IMR-90 (cell line): ENCODE results near the gene HES1. TPM values are rescaled to one million over a fixed set of nuclear protein-coding genes. Genes with fewer than 3 reads are reported as not detected.

Experiments
- ATAC-seq: fragments of 200-7000 bp; cut with Tn5 transposase; 2 replicates; pipeline ENCODE4 v1.9.1; 2020; ENCODE audit warnings: low read depth, mild to moderate bottlenecking, moderate library complexity
- BruUV-seq: library from RNA; stranded (reverse); fragments of 400-500 nt; replicated peaks from 2 replicates; lab custom pipeline; 2021; lab: Mats Ljungman, UMichigan
- CTCF ChIA-PET: fragments of 300-600 bp; formaldehyde crosslinking; extraction: SDS; loops from one replicate; lab custom pipeline; 2021; ENCODE audit warnings: antibody characterized with exemption; lab: Yijun Ruan, JAX
- POLR2A ChIA-PET: fragments of 300-600 bp; sonication (Branson Sonifier 250); formaldehyde crosslinking; loops from one replicate; lab custom pipeline; 2022; ENCODE audit warnings: antibody characterized with exemption; ENCODE audit not compliant: unreplicated experiment; lab: Charles Lee
- DNase-seq: peaks from one replicate; pipeline ENCODE4 v3.0.0; 2013
- H2AFZ ChIP-seq: replicated peaks from 2 replicates; pipeline ENCODE3; 2013; ENCODE audit warnings: low read length, mild to moderate bottlenecking; ENCODE audit not compliant: poor library complexity
- H2AK5ac ChIP-seq: 2 replicates; pipeline ENCODE4 v1.6.1; 2013; ENCODE audit warnings: low read depth, low read length, inconsistent platforms
- H2AK9ac ChIP-seq: replicated peaks from 2 replicates; pipeline ENCODE3; 2013; ENCODE audit warnings: mild to moderate bottlenecking, low read depth, low read length, moderate library complexity; ENCODE audit not compliant: poor library complexity
- H2BK120ac ChIP-seq: 2 replicates; pipeline ENCODE4 v1.6.1; 2013; ENCODE audit warnings: low read depth, low read length, inconsistent platforms
- H2BK15ac ChIP-seq: 3 replicates; pipeline ENCODE4 v1.6.1; 2013; ENCODE audit warnings: low read depth, low read length, inconsistent platforms
- H2BK20ac ChIP-seq: 2 replicates; pipeline ENCODE4 v1.6.1; 2013; ENCODE audit warnings: low read depth, mild to moderate bottlenecking, inconsistent platforms, low read length, moderate library complexity
- H2BK5ac ChIP-seq: 2 replicates; pipeline ENCODE4 v1.6.1; 2013; ENCODE audit warnings: mild to moderate bottlenecking, low read depth, low read length, inconsistent platforms; ENCODE audit not compliant: poor library complexity, severe bottlenecking
- H3K14ac ChIP-seq: replicated peaks from 2 replicates; pipeline ENCODE4 v1.6.1; 2013; ENCODE audit warnings: low read depth, low read length, inconsistent platforms
- H3K18ac ChIP-seq: 2 replicates; pipeline ENCODE4 v1.6.1; 2013; ENCODE audit warnings: low read depth, low read length, control low read depth
- H3K23ac ChIP-seq: 2 replicates; pipeline ENCODE4 v1.6.1; 2013; ENCODE audit warnings: low read depth, low read length, inconsistent platforms
- H3K27ac ChIP-seq: 2 replicates; pipeline ENCODE4 v1.5.1; 2013; ENCODE audit warnings: mild to moderate bottlenecking, control low read depth, low read length; ENCODE audit not compliant: insufficient read depth
- H3K27me3 ChIP-seq: 2 replicates; pipeline ENCODE4 v1.6.1; 2013; ENCODE audit warnings: low read length; ENCODE audit not compliant: control insufficient read depth, insufficient read depth
- H3K36me3 ChIP-seq: 2 replicates; pipeline ENCODE4 v1.6.1; 2013; ENCODE audit warnings: low read length, mixed read lengths; ENCODE audit not compliant: control insufficient read depth, insufficient read depth
- H3K4ac ChIP-seq: 2 replicates; pipeline ENCODE4 v1.6.1; 2013; ENCODE audit warnings: low read depth, low read length, inconsistent platforms
- H3K4me1 ChIP-seq: 2 replicates; pipeline ENCODE4 v1.6.1; 2013; ENCODE audit warnings: low read length, mixed read lengths; ENCODE audit not compliant: control insufficient read depth, insufficient read depth
- H3K4me2 ChIP-seq: 2 replicates; pipeline ENCODE4 v1.6.1; 2013; ENCODE audit warnings: low read depth, mild to moderate bottlenecking, control low read depth, low read length, moderate library complexity
- H3K4me3 ChIP-seq: 2 replicates; pipeline ENCODE4 v1.5.1; 2013; ENCODE audit warnings: low read depth, mild to moderate bottlenecking, control low read depth, low read length, moderate library complexity; ENCODE audit not compliant: insufficient read depth
- H3K56ac ChIP-seq: 2 replicates; pipeline ENCODE4 v1.6.1; 2013; ENCODE audit warnings: low read length, inconsistent platforms; ENCODE audit not compliant: insufficient read depth; ENCODE audit errors: extremely low read depth
- H3K79me1 ChIP-seq, 2 experiments: 2 replicates each; pipeline ENCODE4 v1.6.1; 2013; ENCODE audit warnings: low read length in 2 of 2, inconsistent platforms in 1 of 2, low read depth in 1 of 2
- H3K9ac ChIP-seq: 2 replicates; pipeline ENCODE4 v1.6.1; 2013; ENCODE audit warnings: low read depth, low read length, control low read depth
- H3K9me1 ChIP-seq: 2 replicates; pipeline ENCODE4 v1.6.1; 2013; ENCODE audit warnings: low read length, inconsistent platforms; ENCODE audit not compliant: insufficient read depth
- H3K9me3 ChIP-seq: 2 replicates; pipeline ENCODE4 v1.6.1; 2013; ENCODE audit warnings: low read length; ENCODE audit not compliant: control insufficient read depth, insufficient read depth
- H4K20me1 ChIP-seq: 2 replicates; pipeline ENCODE4 v1.6.1; 2013; ENCODE audit warnings: low read length, inconsistent platforms; ENCODE audit not compliant: insufficient read depth
- H4K5ac ChIP-seq: 2 replicates; pipeline ENCODE4 v1.6.1; 2013; ENCODE audit warnings: mild to moderate bottlenecking, low read depth, low read length, control low read depth
- H4K8ac ChIP-seq, 2 experiments: 2 replicates each; pipeline ENCODE4 v1.6.1; 2013; ENCODE audit warnings: low read depth in 2 of 2, low read length in 2 of 2, control low read depth in 1 of 2, inconsistent platforms in 1 of 2
- H4K91ac ChIP-seq: 2 replicates; pipeline ENCODE4 v1.6.1; 2013; ENCODE audit warnings: low read depth, low read length, inconsistent platforms; ENCODE audit not compliant: insufficient read depth
- CHD1 ChIP-seq: IDR thresholded peaks from 2 replicates; pipeline ENCODE4 v1.6.1; 2012; ENCODE audit warnings: low read depth, low read length, improper control_type of control experiment
- CTCF ChIP-seq: conservative IDR thresholded peaks from 2 replicates; pipeline ENCODE4 v1.5.1; 2012; ENCODE audit warnings: mild to moderate bottlenecking, low read depth, low read length, improper control_type of control experiment
- ELK1 ChIP-seq: fragments of 150-350 bp; IDR thresholded peaks from 2 replicates; pipeline ENCODE4 v1.6.1; 2016; ENCODE audit warnings: low read depth, mild to moderate bottlenecking, low read length, moderate library complexity, borderline replicate concordance
- MAFK ChIP-seq: IDR thresholded peaks from 2 replicates; pipeline ENCODE4 v1.6.1; 2012; ENCODE audit warnings: low read depth, low read length, improper control_type of control experiment
- MAZ ChIP-seq: IDR thresholded peaks from 2 replicates; pipeline ENCODE4 v1.6.1; 2012; ENCODE audit warnings: low read depth, mild to moderate bottlenecking, low read length, improper control_type of control experiment, moderate library complexity, borderline replicate concordance
- MXI1 ChIP-seq: IDR thresholded peaks from 2 replicates; pipeline ENCODE4 v1.6.1; 2012; ENCODE audit warnings: low read depth, mild to moderate bottlenecking, low read length, moderate library complexity, borderline replicate concordance
- POLR2A ChIP-seq: IDR thresholded peaks from 2 replicates; pipeline ENCODE4 v1.6.1; 2012; ENCODE audit warnings: mild to moderate bottlenecking, low read depth, low read length
- RCOR1 ChIP-seq: IDR thresholded peaks from 2 replicates; pipeline ENCODE4 v1.6.1; 2012; ENCODE audit warnings: mild to moderate bottlenecking, low read length, improper control_type of control experiment; ENCODE audit not compliant: insufficient replicate concordance
- SMC3 ChIP-seq: fragments of 150-350 bp; IDR thresholded peaks from 2 replicates; pipeline ENCODE4 v1.6.1; 2016; ENCODE audit warnings: low read depth, mild to moderate bottlenecking, antibody characterized with exemption, low read length, moderate library complexity
- WGBS, 2 experiments: methylation state at CpG; one replicate each; pipeline versions ENCODE4 v1.1.5 to v1.1.7; 2013; ENCODE audit warnings: missing lambda C conversion rate in 2 of 2; ENCODE audit not compliant: insufficient read length in 1 of 2; ENCODE audit errors: extremely low coverage in 2 of 2; 5-methylcytosine and 5-hydroxymethylcytosine counted together
- dilution Hi-C: fragments of 300-500 bp; cut with HindIII; formaldehyde crosslinking; loops from one replicate; pipeline ENCODE4 v1.14.3; 2018; ENCODE audit warnings: low sequenced_read_pairs; ENCODE audit not compliant: unreplicated experiment
- in situ Hi-C: fragments of 300-500 bp; cut with MboI; formaldehyde crosslinking; loops from 3 replicates; pipeline ENCODE4 v1.14.3; 2019; ENCODE audit warnings: low sequenced_read_pairs, inconsistent platforms, mixed read lengths
- intact Hi-C: fragments of 100-400 bp; cut with micrococcal nuclease; formaldehyde crosslinking; loops from 2 replicates; pipeline ENCODE4 v1.10.0; 2022
- polyA plus RNA-seq, 3 experiments: library from polyadenylated mRNA; depleted of rRNA; stranded (reverse); fragments of >200 nt; gene quantifications; 2 replicates each; pipeline ENCODE4 v1.2.3, GENCODE V29; 2012; ENCODE audit warnings: low replicate concordance in 1 of 3
- total RNA-seq: library from RNA; depleted of rRNA; stranded (reverse); fragments of >200 nt; gene quantifications from 2 replicates; pipeline ENCODE4 v1.2.3, GENCODE V29; 2012

Gene HES1
- total and polyA plus RNA-seq, 2 of the 4 experiments (the other 2 are of a cell fraction) = 3.6 to 6.7 TPM

GRCh38 chr3:194136519-194137007 lies 615 bp downstream of the HES1 start:
- no peak overlapping the region for H4K91ac ChIP-seq
- ChIA-PET POLR2A (no interaction called here), CTCF (interaction anchor here (0.6 to 2.6 kb wide), 5 partner anchors 179 to 475 kb away, joined by 3 to 10 read pairs (median 3); no protein-coding TSS in a partner anchor)
- WGBS, 2 experiments = 5% methylated on average over 10 of the region's 17 CpGs; no CpG with 5 or more reads in 1 of the 2 experiments
- no peak for ATAC-seq
- no peaks in the 10 kb centered on the region for H4K20me1 ChIP-seq
- H2AFZ ChIP-seq = peak overlapping the region; percentile 75
- H3K27me3 ChIP-seq = peaks cover 4% of the 10 kb centered on the region
- H3K56ac ChIP-seq = 0 out of 2 replicates have a peak overlapping the region, but pooled peaks have one; percentile 25
- H3K9ac ChIP-seq = peak overlapping the region; percentile 51; the same call in 1 of the 2 replicates
- peak overlapping the region; percentile 25; the same call in 1 of the 2 replicates for H2BK120ac ChIP-seq
- H2BK20ac ChIP-seq = no peak overlapping the region
- peak overlapping the region; percentile 45 for H3K4me3 ChIP-seq
- no peak overlapping the region for H4K5ac ChIP-seq
- no peaks in the 10 kb centered on the region for H3K36me3 ChIP-seq
- peaks cover 10% of the 10 kb centered on the region for H3K4me1 ChIP-seq
- H3K9me1 ChIP-seq = no peaks in the 10 kb centered on the region
- no peak overlapping the region for H2AK5ac ChIP-seq
- 0 out of 2 replicates have a peak overlapping the region, but pooled peaks have one; percentile 12 for H3K4ac ChIP-seq
- BruUV-seq = no TSS peak
- H2AK9ac ChIP-seq = peak overlapping the region; percentile 83
- H2BK5ac ChIP-seq = no peak overlapping the region
- in situ Hi-C loops (loop anchor here (5.0 kb wide), 2 partner anchors 181 to 354 kb away; no protein-coding TSS in a partner anchor), intact Hi-C loops (loop anchor here (1.0 to 10.0 kb wide), 4 partner anchors 179 to 469 kb away; no protein-coding TSS in a partner anchor), dilution Hi-C loops (no loop called here)
- H3K23ac ChIP-seq = peak overlapping the region; percentile 45; the same call in 1 of the 2 replicates
- H4K8ac ChIP-seq = no peak overlapping the region
- peak; percentile 68 for TF ChIP-seq CHD1
- no peak for TF ChIP-seq SMC3
- 0 out of 2 replicates have a peak, but pooled peaks have one; percentile 1 for TF ChIP-seq MAZ
- no peak for TF ChIP-seq MAFK
- no peak for TF ChIP-seq ELK1
- no peak for TF ChIP-seq RCOR1
- no peak for TF ChIP-seq CTCF
- TF ChIP-seq MXI1 = no peak
- peak; percentile 87 for TF ChIP-seq POLR2A
- H3K18ac ChIP-seq = no peak overlapping the region
- H3K79me1 ChIP-seq = peaks cover 0 to 13% of the 10 kb centered on the region in 2 experiments; a peak in 3 of 4 replicates
- H3K9me3 ChIP-seq = no peaks in the 10 kb centered on the region
- peak overlapping the region; percentile 92 for H3K4me2 ChIP-seq
- H2BK15ac ChIP-seq = no peak overlapping the region
- no peak overlapping the region; the same call in 1 of the 2 replicates for H3K27ac ChIP-seq
- no peak for DNase-seq
- H3K14ac ChIP-seq = no peak overlapping the region
